GM04503 (cell line): ENCODE measurements around the gene REXO1.

Experiments
- DNase-seq: peaks from one replicate; pipeline ENCODE4 v3.0.0-alpha.2; 2012; ENCODE audit warnings: low read depth

REXO1 gene

DNA sequence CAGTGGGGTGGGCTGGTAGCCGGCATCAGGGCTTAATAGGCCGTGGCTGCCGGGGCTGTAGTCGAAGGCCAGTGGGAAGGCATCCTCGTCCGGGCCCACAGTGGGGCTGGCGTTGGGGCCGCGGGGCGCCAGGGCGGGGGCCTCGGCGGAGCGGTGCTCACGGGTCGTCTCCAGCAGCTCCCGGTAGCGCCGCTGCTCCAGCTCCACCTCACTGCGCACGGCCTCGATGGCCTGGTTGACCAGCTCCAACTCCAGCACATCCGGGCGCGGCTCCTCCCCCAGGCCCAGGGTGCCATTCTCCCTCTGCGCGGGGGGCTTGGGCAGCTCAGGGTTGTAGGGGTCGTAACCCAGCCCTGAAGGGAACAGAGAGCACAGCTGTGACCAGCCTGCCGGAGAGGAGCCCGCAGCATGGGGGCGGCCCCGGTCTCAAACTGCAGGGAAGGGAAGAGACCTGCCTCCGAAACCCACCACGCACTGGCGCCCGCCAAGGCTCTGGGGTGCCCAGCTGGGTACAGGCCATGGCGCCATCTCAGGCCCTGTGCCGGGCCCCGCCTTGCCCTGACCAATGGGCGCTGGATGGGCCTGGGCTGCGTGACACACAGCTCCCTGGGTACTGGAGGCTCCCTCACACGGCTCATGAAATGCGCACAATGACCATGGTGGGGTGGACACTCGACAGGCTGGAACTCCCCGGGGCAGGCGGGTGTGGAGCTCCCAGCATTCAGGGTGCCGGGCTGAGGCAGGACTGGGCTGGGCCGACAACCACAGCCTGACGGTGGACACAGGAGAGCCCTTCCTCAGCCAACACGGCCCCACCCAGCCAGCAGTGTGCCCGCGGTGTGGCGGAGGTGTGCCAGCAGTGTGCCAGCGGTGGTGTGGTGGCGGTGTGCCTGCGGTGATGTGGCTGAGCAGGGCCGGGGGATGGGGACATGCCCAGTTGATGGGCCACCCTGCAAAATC, 19.7 kb downstream of the REXO1 start:
- DNase-seq: no peak

DNA sequence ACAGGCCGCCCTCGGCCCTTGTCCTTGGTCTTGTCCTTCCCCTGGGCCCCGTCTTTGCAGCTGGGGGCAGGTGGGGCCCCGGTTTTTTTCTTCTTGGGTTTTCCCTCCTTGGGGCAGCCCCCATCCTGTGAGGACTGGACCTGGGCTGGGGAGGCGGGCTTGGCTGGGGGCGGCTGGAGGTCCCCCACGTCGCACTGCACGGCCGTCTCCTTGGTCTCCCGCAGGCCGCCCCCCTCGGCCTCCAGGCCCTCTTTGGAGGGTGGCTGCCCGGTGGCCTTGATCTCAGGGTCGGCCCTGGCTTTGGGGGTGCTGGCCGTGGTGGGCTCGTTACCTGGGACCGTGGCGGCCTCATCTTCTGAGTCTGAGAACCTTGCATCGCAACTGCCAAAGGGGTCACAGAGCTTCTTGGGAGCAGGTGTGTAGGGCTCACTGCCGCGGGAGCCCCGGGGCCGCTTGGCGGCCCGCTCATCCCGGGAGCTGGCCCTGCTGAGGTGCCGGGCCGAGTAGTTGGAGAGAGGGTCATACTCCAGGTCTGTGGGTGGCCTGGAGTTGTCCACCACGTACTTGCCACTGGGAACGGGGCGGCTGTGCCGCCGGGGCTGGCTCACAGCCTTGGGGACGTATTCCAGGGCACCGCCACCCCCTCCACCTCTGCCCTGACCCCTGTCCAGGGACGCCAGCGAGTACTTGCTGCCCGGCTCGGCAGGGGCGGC, 20.6 kb downstream of the REXO1 start:
- DNase-seq: no peak

GRCh38 chr19:1826557-1827521, 21.4 kb downstream of the REXO1 start:
- DNase-seq: no peak

DNA sequence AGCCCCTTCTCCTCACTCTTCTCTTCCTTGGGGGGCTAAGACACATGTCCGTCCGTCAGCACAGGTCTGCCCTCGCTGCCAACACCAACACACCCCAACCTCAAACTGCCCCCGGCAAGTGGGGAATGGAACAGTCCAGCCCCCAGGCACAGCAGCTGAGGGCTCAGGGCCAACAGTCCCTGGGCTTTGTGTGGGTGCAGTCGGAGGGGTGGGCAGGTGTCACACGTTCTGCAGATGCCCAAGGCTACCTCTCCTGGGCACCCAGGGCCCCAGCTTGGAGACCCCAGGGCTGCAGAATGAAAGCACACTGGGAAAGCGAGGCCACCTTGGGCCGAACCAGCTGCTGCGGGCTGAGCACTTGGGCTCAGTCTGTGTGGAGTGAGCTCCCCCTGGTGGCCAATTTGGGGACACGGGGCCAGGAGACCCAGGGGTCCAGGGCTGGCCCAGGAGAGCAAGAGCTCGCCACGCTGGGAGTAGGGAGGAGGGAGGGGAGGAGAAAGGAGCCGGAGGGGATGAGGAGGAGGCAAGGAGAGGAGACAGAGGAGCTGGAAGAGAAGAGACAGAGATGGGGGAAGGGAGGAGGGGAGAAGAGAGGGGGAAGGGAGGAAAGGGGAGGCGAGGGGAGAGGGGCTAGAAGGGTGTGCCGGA, 22.2 kb downstream of the REXO1 start:
- no peak for DNase-seq

DNA sequence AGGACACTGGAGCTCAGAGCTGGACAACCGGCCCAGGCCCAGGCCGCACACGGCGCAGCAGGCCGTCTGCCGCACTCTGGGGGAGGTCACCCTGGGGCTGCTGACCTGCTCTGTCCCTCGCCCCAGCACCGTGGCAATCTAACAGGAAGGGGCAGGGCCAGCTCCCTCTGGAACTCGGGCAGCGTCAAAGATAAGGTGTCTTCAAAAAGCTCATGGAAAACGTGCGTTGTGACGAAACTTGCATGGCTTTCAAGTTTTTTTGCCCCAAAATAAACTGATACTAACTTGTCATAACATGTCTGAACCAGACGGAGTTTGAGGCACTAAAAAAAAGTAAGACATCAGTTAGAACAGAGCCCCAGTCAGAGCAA, 24.0 kb downstream of the REXO1 start:
- DNase-seq: no peak

- DNase-seq: no peak
These were observed 24.6 kb downstream of the REXO1 start for GRCh38 chr19:1823539-1824251.

- no peak for DNase-seq
These were observed 25.3 kb downstream of the REXO1 start for GRCh38 chr19:1823020-1823419.

- no peak for DNase-seq
These were observed 26.1 kb downstream of the REXO1 start for GRCh38 chr19:1822210-1822609.

DNA sequence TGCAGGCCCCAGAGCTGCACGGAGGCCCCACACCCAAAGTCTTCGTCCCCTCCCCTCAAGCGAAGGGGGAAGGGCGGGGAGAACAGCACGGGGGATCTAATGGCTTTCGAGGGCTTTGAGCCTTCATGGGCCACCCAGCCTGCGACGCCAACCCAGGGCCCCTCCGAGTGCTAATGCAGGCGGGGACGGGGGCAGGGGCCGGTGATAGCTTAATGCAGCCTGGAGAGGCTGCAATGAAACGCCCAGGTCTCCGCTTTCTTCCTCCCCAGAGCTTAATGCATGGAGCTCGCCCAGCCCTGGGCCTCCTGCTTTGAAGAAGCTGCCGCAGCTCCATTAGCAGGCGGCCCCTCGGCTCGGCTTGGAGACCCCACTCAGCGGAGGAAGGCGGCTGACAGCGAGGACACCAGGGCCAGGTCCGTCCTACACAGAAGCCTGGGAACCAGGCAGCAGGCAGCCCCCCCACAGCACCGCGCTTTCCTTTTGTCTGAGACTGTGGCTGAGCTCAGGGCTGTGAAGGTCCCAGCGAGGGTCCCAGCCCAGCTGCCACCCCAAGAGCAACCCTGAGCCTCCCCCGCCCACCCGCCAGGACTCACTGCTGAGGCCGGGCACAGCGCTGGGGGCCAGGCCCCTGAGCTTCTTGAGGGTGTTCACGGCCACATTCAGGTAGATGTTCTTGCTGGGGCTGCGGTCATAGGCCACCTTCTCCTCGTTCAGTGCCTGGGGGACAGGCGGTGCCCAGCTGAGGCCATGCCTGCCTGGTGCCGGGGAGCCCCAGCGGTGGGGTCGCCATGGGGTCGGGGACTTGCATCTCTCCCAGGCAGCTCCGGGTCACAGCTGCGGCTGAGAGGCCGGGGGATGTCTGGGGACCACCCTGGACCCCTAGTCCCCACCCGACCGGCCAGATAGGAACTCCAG, 28.7 kb downstream of the REXO1 start:
- no peak for DNase-seq

DNA sequence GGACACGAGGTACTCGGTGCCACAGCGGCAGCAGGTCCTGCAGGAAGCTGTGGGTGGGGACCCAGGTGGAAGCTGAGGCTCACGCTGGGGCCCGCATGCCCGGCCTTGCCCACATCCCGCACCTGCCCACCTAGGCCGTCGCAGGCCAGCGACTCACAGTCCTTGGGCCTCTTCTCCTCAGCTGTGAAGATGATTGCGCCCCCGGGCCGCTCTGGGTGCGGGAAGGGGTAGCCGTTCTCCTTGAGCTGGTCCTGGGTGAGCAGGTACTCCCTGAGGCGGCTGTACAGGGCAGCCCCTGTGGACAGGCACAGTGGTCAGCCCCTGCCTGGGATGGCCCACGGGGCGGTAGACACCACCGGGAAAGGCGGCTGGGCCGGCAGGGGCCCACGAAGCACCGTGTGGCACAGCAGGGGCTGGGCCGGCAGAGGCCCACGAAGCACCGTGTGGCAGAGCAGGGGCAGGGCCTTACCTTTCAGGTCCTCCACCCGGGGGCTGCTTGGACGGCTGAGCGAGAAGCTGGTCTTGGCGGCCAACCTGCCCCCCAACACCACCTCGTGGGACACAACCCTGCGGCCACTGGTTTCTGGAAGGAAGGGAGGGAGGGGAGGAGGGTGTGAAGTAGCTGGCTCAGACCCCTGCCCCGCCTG, 29.6 kb downstream of the REXO1 start:
- DNase-seq: no peak

- no peak for DNase-seq
These were observed 30.6 kb downstream of the REXO1 start for GRCh38 chr19:1817553-1818179.

- no peak for DNase-seq
These were observed 31.6 kb downstream of the REXO1 start for GRCh38 chr19:1816530-1817298.

- DNase-seq: no peak
These were observed 32.4 kb downstream of the REXO1 start for GRCh38 chr19:1815605-1816529.

GRCh38 chr19:1814833-1815604, 33.3 kb downstream of the REXO1 start:
- DNase-seq: no peak

DNA sequence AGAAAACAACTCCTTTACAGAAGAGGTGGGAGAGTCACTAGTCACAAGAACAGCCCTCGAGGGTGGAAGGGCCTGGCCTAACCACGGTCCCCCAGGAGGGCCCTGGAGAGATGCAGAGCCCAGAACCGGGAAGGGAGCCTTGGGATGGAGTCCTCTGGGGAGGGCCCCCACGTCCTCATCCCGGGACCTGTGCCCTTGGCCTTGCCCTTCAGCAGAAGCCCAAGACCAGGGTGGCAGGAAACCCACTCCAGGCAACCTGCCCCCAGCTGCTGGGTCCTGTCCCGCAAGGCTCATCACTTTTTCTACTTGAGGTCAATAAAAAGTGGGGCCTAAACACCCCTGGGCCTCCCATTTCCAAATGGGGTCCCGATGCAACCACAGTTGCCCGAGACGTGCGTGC, 33.9 kb downstream of the REXO1 start:
- no peak for DNase-seq
